Measurements from ENCODE around the gene SHROOM1. TPM values are rescaled to one million over a fixed set of nuclear protein-coding genes. Genes with fewer than 3 reads are reported as not detected.

The SHROOM1 gene
- total and polyA plus RNA-seq, 9 of the 15 experiments (the other 6 are each of a cell fraction or from before 2014, with no cell fraction given): 0.44 to 26.5 (median 11.9) TPM

DNA sequence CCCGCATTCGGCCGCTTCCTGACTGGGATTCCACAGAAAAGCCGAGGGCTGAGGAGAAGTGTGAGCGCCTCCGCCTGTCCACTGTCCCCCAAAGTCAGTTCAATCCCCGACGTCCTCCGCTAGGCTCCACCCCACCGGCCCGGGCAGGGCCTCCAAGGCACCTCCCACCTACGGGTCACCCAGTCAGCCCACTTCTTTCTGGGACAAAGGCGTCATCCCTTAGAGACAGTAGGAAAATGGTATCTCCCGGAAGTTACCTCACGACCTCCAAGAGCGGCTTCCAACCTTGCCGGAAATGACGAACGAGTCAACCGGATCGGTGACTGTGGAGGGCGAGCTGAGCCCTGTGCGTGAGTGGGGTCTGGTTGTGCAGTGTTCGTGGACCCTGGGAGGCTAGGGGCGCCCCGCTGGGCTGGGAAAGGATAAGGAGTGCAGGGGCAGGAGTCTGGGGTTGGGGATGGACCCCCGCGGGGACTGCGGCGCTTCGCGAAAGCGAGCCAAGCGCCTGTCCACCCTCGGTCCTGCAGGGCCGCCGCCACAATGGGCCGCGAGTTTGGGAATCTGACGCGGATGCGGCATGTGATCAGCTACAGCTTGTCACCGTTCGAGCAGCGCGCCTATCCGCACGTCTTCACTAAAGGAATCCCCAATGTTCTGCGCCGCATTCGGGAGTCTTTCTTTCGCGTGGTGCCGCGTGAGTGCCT is 36.0 kb upstream of the SHROOM1 start, which contains the start of the genes GDF9 and UQCRQ (continued):
- TF ChIP-seq ZNF584 (CRISPR knock-in tag; IDR thresholded peaks at IDR 0.05; ENCODE audit: low read depth) (0 out of 2 replicates have a peak, but pooled peaks have one; percentile 63), ZC3H4 (CRISPR knock-in tag; IDR thresholded peaks at IDR 0.05; ENCODE audit: borderline replicate concordance) (peak; percentile 89; the same call in 1 of the 2 replicates), YBX1 (IDR thresholded peaks at IDR 0.05) (no peak), BRCA1 (IDR thresholded peaks at IDR 0.05) (no peak), BRCA1 (CRISPR knock-in tag; IDR thresholded peaks at IDR 0.05) (no peak; the same call in 1 of the 2 replicates), TCF7L2 (IDR thresholded peaks at IDR 0.05; ENCODE audit: low read depth, low read length) (peak; percentile 98), MTA1 (IDR thresholded peaks at IDR 0.05; ENCODE audit: borderline replicate concordance) (no peak), NFIC (IDR thresholded peaks at IDR 0.05) (no peak; the same call in 1 of the 2 replicates), PHB (CRISPR knock-in tag; IDR thresholded peaks at IDR 0.05) (no peak), NR2F6 (CRISPR knock-in tag; IDR thresholded peaks at IDR 0.05) (no peak), CREB1 (IDR thresholded peaks at IDR 0.05) (peak; percentile 96), CREB1 (CRISPR knock-in tag; IDR thresholded peaks at IDR 0.05) (peak; percentile 97), MTA2 (IDR thresholded peaks at IDR 0.05; ENCODE audit: low read depth) (no peak), ZNF316 (IDR thresholded peaks at IDR 0.05) (no peak), MAFF (IDR thresholded peaks at IDR 0.05; ENCODE audit: low read length) (peak; percentile 33; the same call in 1 of the 2 replicates), BACH1 (tag; IDR thresholded peaks at IDR 0.05) (no peak), POLR2H (tag; IDR thresholded peaks at IDR 0.05; ENCODE audit: low read depth) (peak; percentile 84), SMC3 (conservative IDR thresholded peaks at IDR 0.05; ENCODE audit: insufficient read depth, low read depth, low read length) (peak; percentile 36; the same call in 1 of the 2 replicates)
- TF ChIP-seq, protein P1, sequence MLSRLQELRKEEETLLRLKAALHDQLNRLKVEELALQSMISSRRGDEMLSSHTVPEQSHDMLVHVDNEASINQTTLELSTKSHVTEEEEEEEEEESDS (CRISPR knock-in tag; IDR thresholded peaks at IDR 0.05): no peak
- TF ChIP-seq, protein P2, sequence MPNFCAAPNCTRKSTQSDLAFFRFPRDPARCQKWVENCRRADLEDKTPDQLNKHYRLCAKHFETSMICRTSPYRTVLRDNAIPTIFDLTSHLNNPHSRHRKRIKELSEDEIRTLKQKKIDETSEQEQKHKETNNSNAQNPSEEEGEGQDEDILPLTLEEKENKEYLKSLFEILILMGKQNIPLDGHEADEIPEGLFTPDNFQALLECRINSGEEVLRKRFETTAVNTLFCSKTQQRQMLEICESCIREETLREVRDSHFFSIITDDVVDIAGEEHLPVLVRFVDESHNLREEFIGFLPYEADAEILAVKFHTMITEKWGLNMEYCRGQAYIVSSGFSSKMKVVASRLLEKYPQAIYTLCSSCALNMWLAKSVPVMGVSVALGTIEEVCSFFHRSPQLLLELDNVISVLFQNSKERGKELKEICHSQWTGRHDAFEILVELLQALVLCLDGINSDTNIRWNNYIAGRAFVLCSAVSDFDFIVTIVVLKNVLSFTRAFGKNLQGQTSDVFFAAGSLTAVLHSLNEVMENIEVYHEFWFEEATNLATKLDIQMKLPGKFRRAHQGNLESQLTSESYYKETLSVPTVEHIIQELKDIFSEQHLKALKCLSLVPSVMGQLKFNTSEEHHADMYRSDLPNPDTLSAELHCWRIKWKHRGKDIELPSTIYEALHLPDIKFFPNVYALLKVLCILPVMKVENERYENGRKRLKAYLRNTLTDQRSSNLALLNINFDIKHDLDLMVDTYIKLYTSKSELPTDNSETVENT (CRISPR knock-in tag; IDR thresholded peaks at IDR 0.05): peak; percentile 76; the same call in 1 of the 2 replicates
- TF ChIP-seq, protein P3, sequence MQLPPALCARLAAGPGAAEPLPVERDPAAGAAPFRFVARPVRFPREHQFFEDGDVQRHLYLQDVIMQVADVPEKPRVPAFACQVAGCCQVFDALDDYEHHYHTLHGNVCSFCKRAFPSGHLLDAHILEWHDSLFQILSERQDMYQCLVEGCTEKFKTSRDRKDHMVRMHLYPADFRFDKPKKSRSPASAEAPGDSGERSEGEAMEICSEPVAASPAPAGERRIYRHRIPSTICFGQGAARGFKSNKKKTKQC (CRISPR knock-in tag; IDR thresholded peaks at IDR 0.05): 0 out of 2 replicates have a peak, but pooled peaks have one; percentile 8
- TF ChIP-seq, protein P4, sequence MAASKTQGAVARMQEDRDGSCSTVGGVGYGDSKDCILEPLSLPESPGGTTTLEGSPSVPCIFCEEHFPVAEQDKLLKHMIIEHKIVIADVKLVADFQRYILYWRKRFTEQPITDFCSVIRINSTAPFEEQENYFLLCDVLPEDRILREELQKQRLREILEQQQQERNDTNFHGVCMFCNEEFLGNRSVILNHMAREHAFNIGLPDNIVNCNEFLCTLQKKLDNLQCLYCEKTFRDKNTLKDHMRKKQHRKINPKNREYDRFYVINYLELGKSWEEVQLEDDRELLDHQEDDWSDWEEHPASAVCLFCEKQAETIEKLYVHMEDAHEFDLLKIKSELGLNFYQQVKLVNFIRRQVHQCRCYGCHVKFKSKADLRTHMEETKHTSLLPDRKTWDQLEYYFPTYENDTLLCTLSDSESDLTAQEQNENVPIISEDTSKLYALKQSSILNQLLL (CRISPR knock-in tag; IDR thresholded peaks at IDR 0.05; ENCODE audit: borderline replicate concordance): no peak
- TF ChIP-seq, protein P5, sequence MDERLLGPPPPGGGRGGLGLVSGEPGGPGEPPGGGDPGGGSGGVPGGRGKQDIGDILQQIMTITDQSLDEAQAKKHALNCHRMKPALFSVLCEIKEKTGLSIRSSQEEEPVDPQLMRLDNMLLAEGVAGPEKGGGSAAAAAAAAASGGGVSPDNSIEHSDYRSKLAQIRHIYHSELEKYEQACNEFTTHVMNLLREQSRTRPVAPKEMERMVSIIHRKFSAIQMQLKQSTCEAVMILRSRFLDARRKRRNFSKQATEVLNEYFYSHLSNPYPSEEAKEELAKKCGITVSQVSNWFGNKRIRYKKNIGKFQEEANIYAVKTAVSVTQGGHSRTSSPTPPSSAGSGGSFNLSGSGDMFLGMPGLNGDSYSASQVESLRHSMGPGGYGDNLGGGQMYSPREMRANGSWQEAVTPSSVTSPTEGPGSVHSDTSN (CRISPR knock-in tag; IDR thresholded peaks at IDR 0.05; ENCODE audit: low read depth): no peak
- TF ChIP-seq, protein P5 (tag; conservative IDR thresholded peaks at IDR 0.05; ENCODE audit: low read depth): no peak

All from K562 (cell line).